ENCODE data around the gene UNC93A. TPM values are rescaled to one million over a fixed set of nuclear protein-coding genes. Genes with fewer than 3 reads are reported as not detected.
"Not testable (repeated sequence)": the region's sequence is repeated elsewhere in the genome, so short reads cannot be mapped to it uniquely, and the experiment has no call there.

Gene UNC93A
- total and polyA plus RNA-seq, 2 donors (not counting 1 experiment from before 2014, with no cell fraction given), result not detected

DNA sequence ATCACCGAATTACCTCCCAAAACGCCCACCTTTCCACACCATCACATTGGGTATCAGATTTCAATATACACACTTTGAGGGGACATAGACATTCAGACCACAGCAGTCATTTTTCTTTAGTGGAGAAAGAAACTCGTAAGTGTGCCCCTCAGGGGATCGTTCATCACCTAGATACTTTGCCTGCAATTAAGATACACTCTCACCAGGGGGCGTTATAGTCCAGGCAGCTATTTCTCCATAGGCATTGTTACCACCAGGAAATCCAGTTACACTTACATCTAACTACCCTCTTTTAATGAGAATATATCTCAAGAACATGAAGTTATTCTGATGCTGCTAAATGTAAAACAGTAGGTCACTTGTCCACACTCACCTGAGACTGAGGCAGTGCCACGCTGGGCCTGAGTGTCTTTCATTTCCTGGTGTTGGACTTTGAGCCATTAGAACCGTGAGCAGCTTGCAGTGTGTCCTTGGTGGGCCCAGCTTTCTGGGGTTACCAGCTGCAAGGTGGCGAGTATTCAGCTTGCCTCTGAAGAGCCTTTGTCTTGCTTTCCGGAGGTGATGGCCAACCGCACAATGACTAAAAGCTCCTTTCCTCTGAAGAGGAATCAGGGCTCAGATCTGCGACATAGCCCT, 35.1 kb upstream of the UNC93A start:
- no peaks in the 10 kb centered on the region for H3K9me3 ChIP-seq (ENCODE audit: control insufficient read depth, insufficient read depth, low read depth, low read length)
- no peak overlapping the region for H3K9ac ChIP-seq (ENCODE audit: insufficient read depth, low read length)
- no peak for DNase-seq (ENCODE audit: low read depth in 2 of 2)
- H3K27me3 ChIP-seq (ENCODE audit: control insufficient read depth, insufficient read depth, low read length), result no peaks in the 10 kb centered on the region
- no peaks in the 10 kb centered on the region for H4K20me1 ChIP-seq (ENCODE audit: control insufficient read depth, extremely low read depth, insufficient read depth, low read length)
- H3K4me1 ChIP-seq (ENCODE audit: control insufficient read depth, extremely low read depth, insufficient read depth, low read length), result no peaks in the 10 kb centered on the region
- H3K4me2 ChIP-seq (ENCODE audit: extremely low read depth, insufficient read depth, low read length), result no peak overlapping the region
- H3K79me2 ChIP-seq (ENCODE audit: control insufficient read depth, insufficient read depth, low read length), result no peaks in the 10 kb centered on the region
- H3K27ac ChIP-seq (ENCODE audit: insufficient read depth, low read length), result no peak overlapping the region
- H3K4me3 ChIP-seq (replicated peaks in 1 of 4; ENCODE audit: control extremely low read depth in 1 of 4, insufficient read depth in 1 of 4, low read depth in 3 of 4, low read length in 4 of 4), result no peak overlapping the region
- no peaks in the 10 kb centered on the region for H3K36me3 ChIP-seq (ENCODE audit: control insufficient read depth, insufficient read depth, low read length)
- TF ChIP-seq, protein P1, sequence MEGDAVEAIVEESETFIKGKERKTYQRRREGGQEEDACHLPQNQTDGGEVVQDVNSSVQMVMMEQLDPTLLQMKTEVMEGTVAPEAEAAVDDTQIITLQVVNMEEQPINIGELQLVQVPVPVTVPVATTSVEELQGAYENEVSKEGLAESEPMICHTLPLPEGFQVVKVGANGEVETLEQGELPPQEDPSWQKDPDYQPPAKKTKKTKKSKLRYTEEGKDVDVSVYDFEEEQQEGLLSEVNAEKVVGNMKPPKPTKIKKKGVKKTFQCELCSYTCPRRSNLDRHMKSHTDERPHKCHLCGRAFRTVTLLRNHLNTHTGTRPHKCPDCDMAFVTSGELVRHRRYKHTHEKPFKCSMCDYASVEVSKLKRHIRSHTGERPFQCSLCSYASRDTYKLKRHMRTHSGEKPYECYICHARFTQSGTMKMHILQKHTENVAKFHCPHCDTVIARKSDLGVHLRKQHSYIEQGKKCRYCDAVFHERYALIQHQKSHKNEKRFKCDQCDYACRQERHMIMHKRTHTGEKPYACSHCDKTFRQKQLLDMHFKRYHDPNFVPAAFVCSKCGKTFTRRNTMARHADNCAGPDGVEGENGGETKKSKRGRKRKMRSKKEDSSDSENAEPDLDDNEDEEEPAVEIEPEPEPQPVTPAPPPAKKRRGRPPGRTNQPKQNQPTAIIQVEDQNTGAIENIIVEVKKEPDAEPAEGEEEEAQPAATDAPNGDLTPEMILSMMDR (conservative IDR thresholded peaks at IDR 0.05 in 1 of 2, IDR thresholded peaks at IDR 0.05 in 1 of 2; ENCODE audit: low read depth in 1 of 2, low read length in 2 of 2), result no peak
- TF ChIP-seq EZH2 (IDR thresholded peaks at IDR 0.05; ENCODE audit: low read length, missing control alignments), result no peak
- H2AFZ ChIP-seq (ENCODE audit: low read length), result no peak overlapping the region

DNA sequence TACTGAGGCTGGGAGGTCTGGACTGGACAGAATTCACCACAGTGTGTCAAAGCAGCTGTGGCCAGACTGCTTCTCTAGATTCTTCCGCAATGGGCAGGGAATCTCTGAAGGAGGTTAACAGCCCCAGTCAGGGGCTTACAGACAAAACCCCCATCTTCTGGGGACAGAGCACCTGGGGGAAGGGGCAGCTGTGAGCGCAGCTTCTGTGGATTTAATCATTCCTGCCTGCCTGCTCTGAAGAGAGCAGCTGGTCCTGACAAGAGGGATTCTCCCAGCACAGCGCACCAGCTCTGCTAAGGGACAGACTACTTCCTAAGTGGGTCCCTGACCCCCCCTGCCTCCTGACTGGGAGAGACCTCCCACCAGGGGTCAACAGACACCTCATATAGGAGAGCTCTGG, 32.5 kb upstream of the UNC93A start:
- H3K4me2 ChIP-seq (ENCODE audit: extremely low read depth, insufficient read depth, low read length), result no peak overlapping the region
- no peak overlapping the region for H3K27ac ChIP-seq (ENCODE audit: insufficient read depth, low read length)
- H2AFZ ChIP-seq (ENCODE audit: low read length), result no peak overlapping the region
- TF ChIP-seq EZH2 (IDR thresholded peaks at IDR 0.05; ENCODE audit: low read length, missing control alignments), result no peak
- TF ChIP-seq, protein P1 (conservative IDR thresholded peaks at IDR 0.05 in 1 of 2, IDR thresholded peaks at IDR 0.05 in 1 of 2; ENCODE audit: low read depth in 1 of 2, low read length in 2 of 2), result no peak
- no peaks in the 10 kb centered on the region for H3K4me1 ChIP-seq (ENCODE audit: control insufficient read depth, extremely low read depth, insufficient read depth, low read length)
- H3K9ac ChIP-seq (ENCODE audit: insufficient read depth, low read length), result no peak overlapping the region
- no peak overlapping the region for H3K4me3 ChIP-seq (replicated peaks in 1 of 4; ENCODE audit: control extremely low read depth in 1 of 4, insufficient read depth in 1 of 4, low read depth in 3 of 4, low read length in 4 of 4)
- DNase-seq (ENCODE audit: low read depth in 2 of 2), result no peak
- no peaks in the 10 kb centered on the region for H3K36me3 ChIP-seq (ENCODE audit: control insufficient read depth, insufficient read depth, low read length)
- H3K79me2 ChIP-seq (ENCODE audit: control insufficient read depth, insufficient read depth, low read length), result no peaks in the 10 kb centered on the region
- H4K20me1 ChIP-seq (ENCODE audit: control insufficient read depth, extremely low read depth, insufficient read depth, low read length), result no peaks in the 10 kb centered on the region
- H3K9me3 ChIP-seq (ENCODE audit: control insufficient read depth, insufficient read depth, low read depth, low read length), result no peaks in the 10 kb centered on the region
- no peaks in the 10 kb centered on the region for H3K27me3 ChIP-seq (ENCODE audit: control insufficient read depth, insufficient read depth, low read length)

DNA sequence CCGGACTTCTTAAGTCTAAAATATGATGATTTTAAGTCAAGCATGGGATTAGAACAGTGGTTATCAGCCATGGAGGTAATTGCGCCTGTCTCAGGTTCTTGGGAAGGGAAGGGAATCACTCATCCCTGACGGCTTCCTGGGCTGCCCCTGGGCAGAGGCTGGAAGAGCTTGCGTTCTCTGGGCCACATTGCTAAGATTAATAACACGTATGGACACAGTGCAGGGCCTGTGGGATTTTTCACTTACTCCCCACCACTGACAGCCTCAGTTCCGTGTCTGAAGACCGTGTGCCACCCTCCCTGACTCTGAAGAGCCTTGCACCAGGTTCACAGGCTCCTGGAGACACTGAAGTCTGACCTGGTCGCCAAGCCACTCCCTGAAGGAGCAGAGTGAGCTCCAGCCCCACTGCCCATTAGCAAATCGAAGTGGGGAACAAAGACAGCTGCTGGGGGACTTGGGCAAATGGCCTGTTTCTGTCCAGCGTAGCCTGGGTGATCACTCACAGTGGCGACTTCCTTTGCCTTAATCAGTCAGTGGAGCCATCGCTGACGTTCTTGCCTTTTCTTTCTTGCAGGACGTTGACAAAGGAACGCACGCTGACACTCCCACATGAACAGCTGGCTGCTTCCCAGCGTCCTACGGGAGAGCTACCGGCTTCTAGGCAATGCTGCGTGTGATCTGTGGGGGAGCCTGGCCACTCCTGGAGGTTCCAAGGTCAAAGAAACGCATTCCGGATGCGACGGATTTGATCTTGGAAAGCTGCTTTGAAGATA, 24.9 kb upstream of the UNC93A start:
- not testable (repeated sequence) for H3K36me3 ChIP-seq (ENCODE audit: control insufficient read depth, insufficient read depth, low read length); DNase-seq (ENCODE audit: low read depth in 2 of 2); H4K20me1 ChIP-seq (ENCODE audit: control insufficient read depth, extremely low read depth, insufficient read depth, low read length); H3K4me1 ChIP-seq (ENCODE audit: control insufficient read depth, extremely low read depth, insufficient read depth, low read length); H3K79me2 ChIP-seq (ENCODE audit: control insufficient read depth, insufficient read depth, low read length); H3K4me2 ChIP-seq (ENCODE audit: extremely low read depth, insufficient read depth, low read length); H3K9ac ChIP-seq (ENCODE audit: insufficient read depth, low read length); H3K27me3 ChIP-seq (ENCODE audit: control insufficient read depth, insufficient read depth, low read length); H2AFZ ChIP-seq (ENCODE audit: low read length); H3K27ac ChIP-seq (ENCODE audit: insufficient read depth, low read length); H3K9me3 ChIP-seq (ENCODE audit: control insufficient read depth, insufficient read depth, low read depth, low read length); H3K4me3 ChIP-seq (replicated peaks in 1 of 4; ENCODE audit: control extremely low read depth in 1 of 4, insufficient read depth in 1 of 4, low read depth in 3 of 4, low read length in 4 of 4)

Measured in fibroblast of lung (primary cell).